HPDE6-E6E7 (cell line): ENCODE measurements around the gene OR5AC2.

Source experiments
- DNase-seq: peaks from one replicate; pipeline ENCODE4 v3.0.0; 2011; ENCODE audit warnings: missing footprints; ENCODE audit errors: extremely low spot score

The OR5AC2 gene, protein sequence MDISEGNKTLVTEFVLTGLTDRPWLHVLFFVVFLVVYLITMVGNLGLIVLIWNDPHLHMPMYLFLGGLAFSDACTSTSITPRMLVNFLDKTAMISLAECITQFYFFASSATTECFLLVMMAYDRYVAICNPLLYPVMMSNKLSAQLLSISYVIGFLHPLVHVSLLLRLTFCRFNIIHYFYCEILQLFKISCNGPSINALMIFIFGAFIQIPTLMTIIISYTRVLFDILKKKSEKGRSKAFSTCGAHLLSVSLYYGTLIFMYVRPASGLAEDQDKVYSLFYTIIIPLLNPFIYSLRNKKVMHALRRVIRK

GRCh38 chr3:98086873-98087272, at the start of gene OR5AC2:
Gene OR5AC2, plus strand, starts transcription at chr3:98087173. Its CDS starts 0 bp downstream, at chr3:98087173.
- DNase-seq, result no peak

DNA sequence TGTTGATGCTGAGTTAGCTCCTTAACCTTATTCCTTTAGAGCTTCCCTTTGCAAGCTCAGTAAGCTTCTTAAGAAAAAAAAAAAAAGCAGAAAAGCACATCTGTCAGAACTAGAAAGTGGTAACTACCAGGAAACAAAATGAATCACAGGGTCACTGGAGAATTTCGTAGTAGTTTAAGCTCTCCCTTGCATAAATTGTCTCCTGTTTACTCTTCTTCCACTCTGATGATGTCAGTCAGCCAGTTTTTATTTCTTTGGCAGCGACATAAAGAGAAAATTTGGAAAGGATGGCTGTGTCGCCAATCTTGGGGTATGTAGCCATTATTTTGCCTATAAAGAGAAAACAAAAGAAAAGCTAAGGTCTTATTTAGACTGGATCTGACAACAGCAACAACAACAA, 48.7 kb upstream of the OR5AC2 start:
- no peak for DNase-seq

DNA sequence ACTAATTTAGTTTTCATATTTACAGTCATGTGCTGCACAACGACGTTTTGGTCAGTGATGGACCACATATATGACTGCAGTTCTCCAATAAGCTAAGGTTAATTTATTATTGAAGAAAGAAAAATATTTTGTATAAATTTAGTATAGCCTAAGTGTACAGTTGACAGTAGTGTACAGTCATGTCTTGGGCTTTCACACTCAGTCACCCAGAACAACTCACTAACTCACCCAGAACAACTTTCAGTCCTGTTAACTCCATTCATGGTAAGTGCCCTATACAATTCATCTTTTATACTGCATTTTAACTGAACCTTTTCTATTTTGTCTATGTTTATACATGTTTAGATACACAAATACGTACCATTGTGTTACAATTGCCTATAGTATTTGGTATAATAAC, 48.1 kb upstream of the OR5AC2 start:
- no peak for DNase-seq

DNA sequence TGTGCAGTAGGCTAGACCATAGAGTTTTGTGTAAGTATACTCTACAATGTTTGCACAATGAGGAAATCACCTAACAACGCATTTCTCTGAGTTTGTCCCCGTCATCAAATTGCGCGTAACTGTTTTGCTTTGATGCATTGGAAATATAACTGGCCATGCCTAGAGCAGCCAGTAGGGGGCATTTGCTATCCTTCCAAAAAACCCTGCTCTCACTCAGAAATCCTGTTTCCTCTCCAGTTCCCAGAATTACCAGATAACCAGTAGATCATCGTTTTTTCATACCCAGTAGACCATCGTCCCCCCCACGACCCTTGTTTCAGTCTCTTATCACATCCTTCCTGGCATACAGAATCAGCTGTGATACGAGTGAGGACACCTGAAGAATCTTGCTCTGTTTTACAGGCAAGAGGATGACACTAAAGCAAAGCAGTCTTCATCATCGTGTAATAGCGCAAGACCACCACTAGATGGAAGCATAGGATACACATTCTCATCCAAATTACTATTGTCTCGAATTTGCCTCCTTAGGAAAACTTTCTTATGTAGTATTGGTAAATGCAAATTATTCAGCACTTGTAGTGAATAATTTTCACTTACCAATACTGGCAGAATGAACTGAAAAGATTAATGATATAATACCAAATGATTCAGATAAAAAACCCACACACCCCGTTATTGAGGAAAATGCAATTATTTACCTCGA, 47.5 kb upstream of the OR5AC2 start:
- DNase-seq, result peak; percentile 51

DNA sequence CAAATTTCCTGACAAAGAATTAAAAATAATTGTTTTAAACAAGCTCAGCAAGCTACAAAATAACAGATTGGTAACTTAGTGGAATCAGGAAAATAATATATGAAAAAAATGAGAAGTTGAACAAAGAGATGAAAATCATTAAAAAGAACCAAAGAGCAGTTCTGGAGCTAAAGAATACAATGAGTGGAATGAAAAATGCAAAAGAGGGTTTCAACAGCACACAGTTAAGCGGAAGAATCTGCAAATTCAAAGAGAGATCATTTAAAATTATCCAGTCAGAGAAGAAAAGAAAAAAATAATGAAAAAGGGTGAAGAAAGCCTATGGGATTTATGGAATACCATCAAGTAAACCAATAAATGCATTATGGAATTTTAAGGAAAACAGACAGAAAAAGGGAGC, 45.6 kb upstream of the OR5AC2 start:
- DNase-seq, result no peak

- no peak for DNase-seq
Observed at GRCh38 chr3:98048586-98048985, 38.4 kb upstream of the OR5AC2 start.

DNA sequence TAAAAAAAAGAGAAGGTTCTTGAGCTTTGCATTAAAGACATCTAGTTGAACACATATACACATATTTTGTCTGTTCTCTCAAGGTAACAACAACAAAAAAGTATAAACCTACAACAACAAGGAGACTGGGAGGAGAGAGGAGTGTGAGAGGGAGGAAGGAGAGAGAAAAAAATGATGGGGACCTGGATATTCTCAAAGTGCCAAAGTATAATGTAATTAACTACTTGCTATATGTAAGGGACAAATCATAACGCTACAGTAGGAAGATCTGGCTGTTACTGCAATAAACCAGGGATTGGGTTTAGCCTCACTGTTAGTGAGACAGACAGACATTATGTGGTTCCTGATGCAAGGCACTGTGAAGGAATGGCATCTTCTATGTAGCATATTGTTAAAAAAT, 37.7 kb upstream of the OR5AC2 start:
- no peak for DNase-seq

DNA sequence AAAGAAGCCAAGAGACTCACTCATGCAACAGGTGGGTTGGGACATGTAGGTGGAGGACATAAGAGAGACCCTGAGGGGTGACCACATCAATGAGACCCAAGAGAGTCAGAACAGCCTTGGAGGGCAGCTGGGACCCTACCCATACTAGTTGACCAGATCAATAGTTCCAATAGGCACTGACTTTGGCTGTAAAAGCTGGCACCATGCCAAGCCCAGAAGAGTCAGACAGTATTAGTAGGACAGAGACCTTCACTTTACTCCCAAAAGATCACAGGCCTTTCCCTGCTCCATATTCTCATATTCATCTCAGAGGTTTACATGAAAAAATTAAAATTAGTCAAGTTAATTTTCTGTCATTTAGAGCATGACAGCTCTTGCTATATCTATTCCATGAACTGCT, 30.9 kb upstream of the OR5AC2 start:
- no peak for DNase-seq

DNA sequence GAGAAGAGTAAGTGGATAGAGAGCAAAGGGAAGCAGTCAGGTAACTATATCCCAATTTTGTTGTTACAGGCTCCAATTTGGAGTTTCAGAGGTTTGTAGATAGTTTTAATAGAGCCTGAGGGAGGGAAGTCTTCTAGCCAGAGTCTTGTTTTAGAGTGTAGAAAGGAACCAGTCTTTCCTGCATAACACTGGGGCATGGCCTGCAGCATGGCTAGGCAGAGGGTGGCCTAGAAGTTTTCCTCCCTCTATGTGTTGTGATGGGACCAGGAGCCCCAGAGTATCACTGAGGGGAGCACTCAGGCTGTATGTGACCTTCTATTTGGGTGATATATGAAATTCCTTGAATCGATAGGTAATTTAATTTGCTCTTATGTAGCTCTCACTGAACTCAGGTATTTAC, 29.3 kb upstream of the OR5AC2 start:
- no peak for DNase-seq

GRCh38 chr3:98058244-98058960, 28.6 kb upstream of the OR5AC2 start:
- no peak for DNase-seq

GRCh38 chr3:98068824-98069223, 18.1 kb upstream of the OR5AC2 start:
- DNase-seq, result no peak

DNA sequence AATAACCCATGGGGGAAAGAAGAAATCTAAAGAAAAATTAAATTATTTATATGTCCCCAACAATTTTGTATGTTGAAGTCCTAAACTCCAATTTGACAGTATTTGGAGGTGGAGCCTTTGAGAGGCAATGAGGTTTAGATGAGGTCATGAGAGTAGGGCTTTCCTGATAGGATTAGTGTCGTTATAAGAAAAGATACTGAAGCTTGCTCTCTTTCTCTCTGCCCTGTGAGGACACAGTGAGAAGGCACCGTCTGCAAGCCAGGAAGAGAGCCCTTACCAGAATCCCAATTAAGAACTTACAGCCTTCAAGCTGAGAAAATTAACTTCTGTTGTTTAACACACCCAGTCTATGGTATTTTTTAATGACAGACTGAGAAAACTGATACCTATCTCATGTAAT, 16.1 kb upstream of the OR5AC2 start:
- DNase-seq, result no peak

DNA sequence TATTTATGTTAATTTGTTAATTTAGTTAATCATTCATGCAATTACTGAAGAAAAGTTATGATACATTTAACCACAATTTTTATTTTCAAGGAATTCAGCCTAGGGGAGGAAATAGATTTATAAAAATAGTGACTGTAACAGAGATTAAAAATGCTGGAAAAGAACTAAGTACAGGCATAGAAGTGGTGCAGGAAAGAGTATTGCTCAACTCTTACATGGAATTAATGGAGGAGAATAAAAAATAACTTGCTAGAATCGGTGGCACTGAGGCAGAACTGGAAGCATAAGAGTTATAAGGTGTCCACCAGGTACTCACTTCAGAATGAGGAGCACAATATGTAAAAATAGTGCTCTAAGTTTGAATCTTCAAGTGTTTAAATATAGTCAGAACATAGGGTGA, 13.5 kb upstream of the OR5AC2 start:
- DNase-seq, result no peak

DNA sequence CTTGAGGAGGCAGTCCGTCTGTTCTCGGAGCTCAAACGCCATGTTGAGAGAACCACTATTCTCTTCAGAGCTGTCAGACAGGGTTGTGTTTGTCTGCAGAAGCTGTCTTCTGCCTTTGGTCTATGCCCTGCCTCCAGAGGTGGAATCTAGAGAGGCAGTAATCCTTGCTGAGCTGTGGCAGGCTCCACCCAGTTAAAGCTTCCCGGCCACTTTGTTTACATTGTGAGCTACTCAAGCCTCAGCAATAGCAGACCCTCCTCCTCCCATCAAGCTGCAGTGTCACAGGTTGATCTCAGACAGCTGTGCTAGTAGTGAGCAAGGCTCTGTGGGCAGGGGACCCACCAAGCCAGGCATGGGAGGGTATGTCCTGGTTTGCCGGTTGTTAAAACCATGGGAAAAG, 8.9 kb downstream of the OR5AC2 start:
- no peak for DNase-seq

- DNase-seq, result no peak
Observed at GRCh38 chr3:98099848-98100247, 12.9 kb downstream of the OR5AC2 start.

DNA sequence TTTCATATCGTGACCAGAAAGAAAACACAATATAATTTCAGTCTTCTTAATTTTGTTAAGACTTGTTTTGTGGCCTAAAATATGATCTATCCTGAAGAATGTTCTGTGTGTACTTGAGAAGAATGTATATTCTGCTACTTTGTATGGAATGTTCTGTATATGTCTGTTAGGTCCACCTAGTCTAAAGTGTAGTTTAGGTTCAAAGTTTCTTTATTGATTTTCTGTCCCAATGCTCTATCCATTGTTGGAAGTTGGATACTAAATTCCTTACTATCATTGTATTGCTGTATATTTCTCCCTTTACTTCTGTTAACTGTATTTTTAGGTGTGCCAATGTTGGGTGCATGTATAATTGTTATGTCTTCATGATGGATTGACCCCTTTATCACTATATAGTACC, 21.2 kb downstream of the OR5AC2 start:
- no peak for DNase-seq

GRCh38 chr3:98109807-98110549, 23.0 kb downstream of the OR5AC2 start:
- DNase-seq, result no peak

DNA sequence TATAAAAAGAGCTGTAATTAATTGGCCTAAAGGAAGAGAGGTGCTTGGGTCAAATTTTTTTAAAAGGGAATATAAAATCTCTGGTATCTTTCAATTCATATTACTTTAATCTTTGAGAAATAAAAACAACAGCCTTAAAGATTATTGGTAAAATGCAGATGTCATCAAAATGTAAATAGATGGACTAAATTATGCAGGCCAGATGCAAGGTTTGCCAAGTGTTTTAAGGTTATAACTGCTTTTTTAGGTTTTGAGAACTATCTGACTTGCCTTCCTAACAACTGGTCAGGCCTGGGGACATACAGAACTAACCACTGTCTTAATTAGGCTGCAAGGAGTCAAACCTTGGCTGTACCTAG, 23.6 kb downstream of the OR5AC2 start:
- DNase-seq, result no peak

DNA sequence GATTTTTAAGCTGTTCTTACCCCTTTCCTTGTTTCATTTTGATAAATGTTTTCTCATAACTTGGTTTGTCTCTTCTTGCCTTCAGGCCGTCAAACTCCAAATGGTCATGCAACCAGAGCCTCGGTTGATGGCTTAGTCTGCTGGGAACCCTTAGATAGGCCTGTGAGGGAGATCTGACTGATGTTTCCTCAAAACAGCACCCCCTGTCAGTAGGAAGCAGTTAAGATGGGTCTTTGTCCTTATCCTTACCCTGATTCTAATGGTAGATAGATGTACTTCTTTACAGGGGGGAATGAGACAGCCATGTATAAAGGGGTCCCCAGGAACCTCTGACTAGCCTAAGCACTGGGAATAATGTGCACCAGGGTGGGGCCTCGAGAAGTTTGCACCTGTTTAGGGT, 27.3 kb downstream of the OR5AC2 start:
- no peak for DNase-seq

DNA sequence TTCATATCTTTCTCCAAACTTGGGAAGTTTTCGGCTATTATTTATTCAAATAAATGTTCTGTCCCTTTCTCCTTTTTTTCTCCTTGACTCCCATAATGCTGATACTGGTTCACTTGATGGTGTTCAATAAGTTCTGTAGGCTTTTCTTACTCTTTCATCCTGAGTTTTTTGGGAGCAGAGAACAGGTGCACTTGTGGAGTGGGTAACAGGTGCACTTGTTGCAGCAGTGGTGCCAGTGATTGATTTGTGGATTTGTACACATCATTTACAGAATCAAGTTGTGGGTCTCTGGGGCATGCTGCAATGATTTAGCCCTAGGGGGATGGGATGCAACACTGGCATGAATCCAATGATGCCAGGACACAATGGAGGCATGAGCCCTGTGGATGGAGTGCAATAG, 28.7 kb downstream of the OR5AC2 start:
- DNase-seq, result no peak

DNA sequence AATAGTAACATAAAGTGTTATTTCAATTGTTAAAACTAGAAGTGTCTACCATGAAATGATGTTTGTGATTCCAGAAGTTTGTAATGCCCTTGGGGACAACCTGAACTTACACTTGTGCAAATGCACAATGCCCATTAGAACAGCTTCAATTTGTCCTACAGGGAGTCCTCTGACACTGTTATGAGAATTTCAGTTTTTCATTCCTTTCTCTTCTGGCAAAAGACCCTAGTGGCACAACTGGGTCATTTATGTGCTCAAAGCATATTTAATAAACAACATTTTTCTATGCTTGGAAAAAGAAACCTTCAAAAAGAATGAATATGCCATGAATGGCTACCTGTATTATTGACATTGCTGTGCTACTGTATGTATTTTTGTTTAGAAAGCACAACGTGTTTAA, 43.4 kb downstream of the OR5AC2 start, which contains the start of gene OR5H1:
OR5H1 (plus strand) TSS at position 301 of the 400 bp plus-strand sequence. CDS start 1,977 bp downstream, outside the sequence.
- DNase-seq, result no peak

- DNase-seq, result no peak
Observed at GRCh38 chr3:98136631-98137030, 49.7 kb downstream of the OR5AC2 start.
